ENCODE measurements around the gene CNKSR3. TPM values are rescaled to one million over a fixed set of nuclear protein-coding genes. Genes with fewer than 3 reads are reported as not detected.

The CNKSR3 gene
- polyA plus RNA-seq, 3 donors: not detected

- Histone ChIP-seq H3K9me3 (replicated peaks in 1 of 2; ENCODE audit: control insufficient read depth in 1 of 2, insufficient read depth in 1 of 2, low read length in 2 of 2) (no peaks in the 10 kb centered on the region), H3K4me1 (ENCODE audit: control insufficient read depth in 1 of 2, insufficient read depth in 2 of 2, low read length in 2 of 2) (no peaks in the 10 kb centered on the region), H3K4me2 (replicated peaks; ENCODE audit: extremely low read depth, low read length, poor library complexity, severe bottlenecking) (no peak overlapping the region), H3K27me3 (ENCODE audit: control insufficient read depth in 2 of 2, insufficient read depth in 2 of 2, low read length in 2 of 2) (no peaks in the 10 kb centered on the region), H3K79me2 (ENCODE audit: insufficient read depth, low read length) (no peaks in the 10 kb centered on the region), H3K27ac (ENCODE audit: low read depth in 1 of 2, low read length in 2 of 2) (no peak overlapping the region), H4K20me1 (ENCODE audit: insufficient read depth, low read length) (no peaks in the 10 kb centered on the region), H3K9ac (ENCODE audit: insufficient read depth, low read length, poor library complexity, severe bottlenecking) (no peak overlapping the region), H2AFZ (ENCODE audit: insufficient read depth, low read depth, low read length, poor library complexity, severe bottlenecking) (no peak overlapping the region), H3K4me3 (replicated peaks in 1 of 3; ENCODE audit: low read depth in 2 of 3, low read length in 3 of 3) (no peak overlapping the region), H3K36me3 (replicated peaks in 1 of 2; ENCODE audit: control insufficient read depth in 1 of 2, insufficient read depth in 2 of 2, low read length in 2 of 2) (no peaks in the 10 kb centered on the region)
- no CpG with 5 or more reads among the region's 2 CpGs for WGBS (ENCODE audit: insufficient coverage)
- Mint-ChIP-seq H3K36me3 (no peaks in the 10 kb centered on the region), H3K9me3 (peaks cover 0 to 9% (median 4%) of the 10 kb centered on the region in 7 donors), H3K27me3 (ENCODE audit: low read depth in 3 of 3) (peaks cover 2 to 5% (median 4%) of the 10 kb centered on the region in 3 donors), H3K4me3 (no peak overlapping the region), H3K4me1 (no peaks in the 10 kb centered on the region), H3K27ac (no peak overlapping the region)
- DNase-seq: no peak
- no peak for TF ChIP-seq CTCF (IDR thresholded peaks at IDR 0.05)
- intact Hi-C loops (cut with micrococcal nuclease): no loop called here
These were observed 65.1 kb downstream of the CNKSR3 start for GRCh38 chr6:154445417-154445816.

- H3K9ac ChIP-seq (ENCODE audit: insufficient read depth, low read length, poor library complexity, severe bottlenecking): no peak overlapping the region
- no peak overlapping the region for H3K4me3 ChIP-seq (replicated peaks in 1 of 3; ENCODE audit: low read depth in 2 of 3, low read length in 3 of 3)
- Mint-ChIP-seq H3K27ac (no peak overlapping the region), H3K27me3 (ENCODE audit: low read depth in 3 of 3) (peaks cover 0 to 3% (median 2%) of the 10 kb centered on the region in 3 donors), H3K4me3 (no peak overlapping the region), H3K4me1 (no peaks in the 10 kb centered on the region), H3K9me3 (peaks cover 0 to 10% (median 2%) of the 10 kb centered on the region in 7 donors), H3K36me3 (no peaks in the 10 kb centered on the region)
- intact Hi-C loops (cut with micrococcal nuclease): no loop called here
- no peaks in the 10 kb centered on the region for H4K20me1 ChIP-seq (ENCODE audit: insufficient read depth, low read length)
- H3K79me2 ChIP-seq (ENCODE audit: insufficient read depth, low read length): no peaks in the 10 kb centered on the region
- H3K9me3 ChIP-seq (replicated peaks in 1 of 2; ENCODE audit: control insufficient read depth in 1 of 2, insufficient read depth in 1 of 2, low read length in 2 of 2): no peaks in the 10 kb centered on the region
- WGBS (ENCODE audit: insufficient coverage): 96% methylated on average over 6 of the region's 12 CpGs
- H3K36me3 ChIP-seq (replicated peaks in 1 of 2; ENCODE audit: control insufficient read depth in 1 of 2, insufficient read depth in 2 of 2, low read length in 2 of 2): no peaks in the 10 kb centered on the region
- H3K27ac ChIP-seq (ENCODE audit: low read depth in 1 of 2, low read length in 2 of 2): no peak overlapping the region
- H3K27me3 ChIP-seq (ENCODE audit: control insufficient read depth in 2 of 2, insufficient read depth in 2 of 2, low read length in 2 of 2): no peaks in the 10 kb centered on the region
- H2AFZ ChIP-seq (ENCODE audit: insufficient read depth, low read depth, low read length, poor library complexity, severe bottlenecking): no peak overlapping the region
- H3K4me2 ChIP-seq (replicated peaks; ENCODE audit: extremely low read depth, low read length, poor library complexity, severe bottlenecking): no peak overlapping the region
- no peaks in the 10 kb centered on the region for H3K4me1 ChIP-seq (ENCODE audit: control insufficient read depth in 1 of 2, insufficient read depth in 2 of 2, low read length in 2 of 2)
- DNase-seq: no peak
- no peak for TF ChIP-seq CTCF (IDR thresholded peaks at IDR 0.05)
These were observed 68.5 kb downstream of the CNKSR3 start for GRCh38 chr6:154441995-154442310.

All from CD14-positive monocyte (primary cell).